ENCODE results near the gene IGF1R. TPM values are rescaled to one million over a fixed set of nuclear protein-coding genes. Genes with fewer than 3 reads are reported as not detected.
A peak's percentile ranks its signal among the peaks of the same experiment; 100 is the strongest.

IGF1R gene
- total RNA-seq, 1 donor from 2014 or later = 151 TPM

- H3K4me1 ChIP-seq = peaks cover 0 to 2% of the 10 kb centered on the region in 2 donors
- no peaks in the 10 kb centered on the region for H3K27me3 ChIP-seq
- H3K9me3 ChIP-seq = no peaks in the 10 kb centered on the region
- H3K36me3 ChIP-seq = no peaks in the 10 kb centered on the region
- no peak overlapping the region for H3K4me3 ChIP-seq
- TF ChIP-seq, protein P1, sequence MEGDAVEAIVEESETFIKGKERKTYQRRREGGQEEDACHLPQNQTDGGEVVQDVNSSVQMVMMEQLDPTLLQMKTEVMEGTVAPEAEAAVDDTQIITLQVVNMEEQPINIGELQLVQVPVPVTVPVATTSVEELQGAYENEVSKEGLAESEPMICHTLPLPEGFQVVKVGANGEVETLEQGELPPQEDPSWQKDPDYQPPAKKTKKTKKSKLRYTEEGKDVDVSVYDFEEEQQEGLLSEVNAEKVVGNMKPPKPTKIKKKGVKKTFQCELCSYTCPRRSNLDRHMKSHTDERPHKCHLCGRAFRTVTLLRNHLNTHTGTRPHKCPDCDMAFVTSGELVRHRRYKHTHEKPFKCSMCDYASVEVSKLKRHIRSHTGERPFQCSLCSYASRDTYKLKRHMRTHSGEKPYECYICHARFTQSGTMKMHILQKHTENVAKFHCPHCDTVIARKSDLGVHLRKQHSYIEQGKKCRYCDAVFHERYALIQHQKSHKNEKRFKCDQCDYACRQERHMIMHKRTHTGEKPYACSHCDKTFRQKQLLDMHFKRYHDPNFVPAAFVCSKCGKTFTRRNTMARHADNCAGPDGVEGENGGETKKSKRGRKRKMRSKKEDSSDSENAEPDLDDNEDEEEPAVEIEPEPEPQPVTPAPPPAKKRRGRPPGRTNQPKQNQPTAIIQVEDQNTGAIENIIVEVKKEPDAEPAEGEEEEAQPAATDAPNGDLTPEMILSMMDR (IDR thresholded peaks at IDR 0.05) = no peak
- DNase-seq (ENCODE audit: low spot score in 2 of 2) = no peak
- H3K27ac ChIP-seq = no peak overlapping the region
- intact Hi-C loops (cut with DNase I) = no loop called here
These were observed 322.5 kb downstream of the IGF1R start for GRCh38 chr15:98970799-98971198.

DNA sequence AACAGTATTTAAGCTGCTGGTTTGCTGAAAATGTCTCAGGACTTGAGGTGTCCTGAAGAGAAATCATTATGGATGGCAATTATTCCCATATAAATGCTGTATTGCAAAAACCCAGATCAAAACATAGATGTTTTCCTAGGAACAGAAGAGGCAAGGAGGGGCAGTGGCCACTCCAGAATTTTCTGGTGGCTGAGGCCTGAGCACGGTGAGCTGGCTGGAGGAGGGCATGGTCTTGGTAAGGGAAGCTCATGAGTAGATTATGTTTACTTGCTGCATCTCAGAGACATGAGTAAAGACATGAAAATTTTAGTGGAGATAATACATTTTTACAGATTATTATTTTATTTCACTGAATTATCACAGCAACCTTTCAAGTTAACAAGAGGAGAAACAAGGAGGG is 328.2 kb downstream of the IGF1R start:
- no peaks in the 10 kb centered on the region for H3K36me3 ChIP-seq
- TF ChIP-seq, protein P1 (IDR thresholded peaks at IDR 0.05) = no peak
- no peak overlapping the region for H3K4me3 ChIP-seq
- H3K27me3 ChIP-seq = no peaks in the 10 kb centered on the region
- H3K9me3 ChIP-seq = peaks cover 0 to 3% of the 10 kb centered on the region in 2 donors
- no peak overlapping the region for H3K27ac ChIP-seq
- DNase-seq (ENCODE audit: low spot score in 2 of 2) = no peak
- intact Hi-C loops (cut with DNase I) = no loop called here
- H3K4me1 ChIP-seq = no peaks in the 10 kb centered on the region

DNA sequence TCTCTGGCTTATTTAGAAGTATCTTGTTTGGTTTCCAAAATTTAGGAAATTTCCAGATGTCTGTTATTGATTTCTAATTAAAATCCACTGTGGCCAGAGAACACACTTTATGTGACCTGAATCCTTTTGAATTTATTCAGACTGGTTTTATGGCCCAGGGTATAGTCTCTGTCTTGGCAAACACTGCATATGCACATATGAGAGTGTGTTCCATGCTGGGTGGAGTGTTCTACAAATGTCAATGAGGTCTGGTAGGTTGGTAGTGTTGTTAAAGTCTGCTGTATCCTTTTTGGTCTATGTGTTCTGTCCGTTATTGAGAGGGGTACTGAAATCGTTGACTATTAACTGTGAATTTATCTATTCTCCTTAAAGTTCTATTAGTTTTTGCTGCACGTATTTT is 329.1 kb downstream of the IGF1R start:
- Histone ChIP-seq H3K27me3 (no peaks in the 10 kb centered on the region), H3K4me1 (peaks cover 0 to 5% of the 10 kb centered on the region in 2 donors), H3K27ac (no peak overlapping the region), H3K36me3 (no peaks in the 10 kb centered on the region), H3K4me3 (no peak overlapping the region), H3K9me3 (peaks cover 0 to 3% of the 10 kb centered on the region in 2 donors)
- no peak for DNase-seq (ENCODE audit: low spot score in 2 of 2)
- TF ChIP-seq, protein P1 (IDR thresholded peaks at IDR 0.05) = no peak
- intact Hi-C loops (cut with DNase I) = no loop called here

DNA sequence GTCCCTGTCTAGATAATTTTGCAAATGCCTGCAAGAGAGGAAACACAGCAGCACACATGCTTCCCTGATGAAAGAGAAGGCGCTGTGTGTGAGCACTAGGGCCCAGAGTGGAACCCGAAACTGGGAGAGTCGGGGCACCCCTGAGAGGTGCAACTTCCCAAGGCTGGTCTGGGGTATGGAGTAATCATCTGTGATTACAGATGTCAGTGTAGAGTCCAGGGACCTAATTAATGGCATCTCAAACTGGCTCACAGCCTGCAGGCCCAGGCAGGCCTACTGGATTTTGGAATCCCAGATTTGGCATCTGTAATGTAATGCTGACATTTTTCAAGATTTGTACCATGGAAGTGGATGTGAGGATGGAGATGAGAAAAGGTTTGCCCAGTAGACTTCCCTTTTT is 329.8 kb downstream of the IGF1R start:
- intact Hi-C loops (cut with DNase I) = no loop called here
- no peaks in the 10 kb centered on the region for H3K36me3 ChIP-seq
- peaks cover 0 to 3% of the 10 kb centered on the region in 2 donors for H3K9me3 ChIP-seq
- no peaks in the 10 kb centered on the region for H3K27me3 ChIP-seq
- H3K27ac ChIP-seq = no peak overlapping the region
- no peak for DNase-seq (ENCODE audit: low spot score in 2 of 2)
- TF ChIP-seq, protein P1 (IDR thresholded peaks at IDR 0.05) = no peak
- H3K4me3 ChIP-seq = no peak overlapping the region
- H3K4me1 ChIP-seq = peaks cover 0 to 11% of the 10 kb centered on the region in 2 donors

DNA sequence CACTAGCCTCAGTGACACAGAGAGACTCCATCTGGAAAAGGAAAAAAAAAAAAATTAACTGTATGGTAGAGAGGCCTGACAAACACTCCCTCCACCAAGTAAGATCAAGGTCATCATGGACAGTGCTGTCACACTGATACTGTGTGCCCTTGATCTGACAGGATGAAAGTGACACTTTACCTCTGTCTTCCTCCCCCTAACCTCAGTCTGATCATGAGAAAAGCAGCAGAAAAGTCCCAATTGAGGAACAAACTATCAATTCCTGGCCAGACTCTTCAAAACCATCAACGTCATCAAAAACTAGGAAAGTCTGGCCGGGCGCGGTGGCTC is 332.5 kb downstream of the IGF1R start:
- no peak for DNase-seq (ENCODE audit: low spot score in 2 of 2)
- TF ChIP-seq, protein P1 (IDR thresholded peaks at IDR 0.05) = no peak
- Histone ChIP-seq H3K4me3 (no peak overlapping the region), H3K36me3 (no peaks in the 10 kb centered on the region), H3K4me1 (peaks cover 9 to 23% of the 10 kb centered on the region in 2 donors), H3K27me3 (no peaks in the 10 kb centered on the region), H3K9me3 (peaks cover 0 to 3% of the 10 kb centered on the region in 2 donors), H3K27ac (peak overlapping the region in 1 of 2 donors; percentile 87)
- intact Hi-C loops (cut with DNase I) = no loop called here

Data from ascending aorta (tissue), 2 donors.